Measurements from ENCODE around the gene TMEM81. TPM values are rescaled to one million over a fixed set of nuclear protein-coding genes. Genes with fewer than 3 reads are reported as not detected.
A peak's percentile ranks its signal among the peaks of the same experiment; 100 is the strongest.

TMEM81 gene
- polyA plus RNA-seq, 3 donors = 0.17 to 1.5 (median 0.36) TPM

DNA sequence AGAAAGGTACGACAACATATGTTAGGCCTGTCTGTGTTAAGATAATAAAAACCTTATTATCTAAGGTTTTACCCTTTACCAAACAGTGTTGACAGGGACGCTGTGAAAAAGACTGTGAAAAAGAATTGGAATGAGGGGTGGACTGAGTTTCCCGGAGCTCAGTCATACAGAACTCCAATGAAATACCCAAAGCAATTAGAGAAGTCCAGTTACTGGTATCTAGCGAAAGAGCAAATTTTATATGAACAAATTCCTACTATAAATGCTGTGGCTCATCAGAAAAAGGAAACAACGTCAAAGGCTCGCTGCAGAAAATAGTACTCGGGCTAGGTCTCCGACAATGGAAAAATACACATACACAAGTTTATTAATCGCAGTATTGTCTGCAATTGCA is 38.2 kb upstream of the TMEM81 start:
- Mint-ChIP-seq H3K36me3 (peaks cover 6 to 13% of the 10 kb centered on the region in 2 donors), H3K27me3 (ENCODE audit: low read depth in 3 of 3) (peaks cover 0 to 2% (median 0%) of the 10 kb centered on the region in 3 donors), H3K4me3 (peak overlapping the region; percentile 98 to 100), H3K9me3 (peaks cover 0 to 6% (median 0%) of the 10 kb centered on the region in 7 donors), H3K27ac (peak overlapping the region; percentile 98 to 100 (median 100)), H3K4me1 (peaks cover 41% of the 10 kb centered on the region)
- WGBS (ENCODE audit: insufficient coverage) = 6% methylated on average over 6 of the region's 9 CpGs
- H3K27ac ChIP-seq (ENCODE audit: low read depth in 1 of 2, low read length in 2 of 2) = peak overlapping the region; percentile 81 to 97
- TF ChIP-seq, protein P1, sequence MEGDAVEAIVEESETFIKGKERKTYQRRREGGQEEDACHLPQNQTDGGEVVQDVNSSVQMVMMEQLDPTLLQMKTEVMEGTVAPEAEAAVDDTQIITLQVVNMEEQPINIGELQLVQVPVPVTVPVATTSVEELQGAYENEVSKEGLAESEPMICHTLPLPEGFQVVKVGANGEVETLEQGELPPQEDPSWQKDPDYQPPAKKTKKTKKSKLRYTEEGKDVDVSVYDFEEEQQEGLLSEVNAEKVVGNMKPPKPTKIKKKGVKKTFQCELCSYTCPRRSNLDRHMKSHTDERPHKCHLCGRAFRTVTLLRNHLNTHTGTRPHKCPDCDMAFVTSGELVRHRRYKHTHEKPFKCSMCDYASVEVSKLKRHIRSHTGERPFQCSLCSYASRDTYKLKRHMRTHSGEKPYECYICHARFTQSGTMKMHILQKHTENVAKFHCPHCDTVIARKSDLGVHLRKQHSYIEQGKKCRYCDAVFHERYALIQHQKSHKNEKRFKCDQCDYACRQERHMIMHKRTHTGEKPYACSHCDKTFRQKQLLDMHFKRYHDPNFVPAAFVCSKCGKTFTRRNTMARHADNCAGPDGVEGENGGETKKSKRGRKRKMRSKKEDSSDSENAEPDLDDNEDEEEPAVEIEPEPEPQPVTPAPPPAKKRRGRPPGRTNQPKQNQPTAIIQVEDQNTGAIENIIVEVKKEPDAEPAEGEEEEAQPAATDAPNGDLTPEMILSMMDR (IDR thresholded peaks at IDR 0.05) = peak; percentile 20
- peaks cover 39% of the 10 kb centered on the region for H3K79me2 ChIP-seq (ENCODE audit: insufficient read depth, low read length)
- H2AFZ ChIP-seq (ENCODE audit: insufficient read depth, low read depth, low read length, poor library complexity, severe bottlenecking) = peak overlapping the region; percentile 99
- H3K9me3 ChIP-seq (replicated peaks in 1 of 2; ENCODE audit: control insufficient read depth in 1 of 2, insufficient read depth in 1 of 2, low read length in 2 of 2) = no peaks in the 10 kb centered on the region
- peaks cover 3 to 15% of the 10 kb centered on the region in 2 donors for H3K36me3 ChIP-seq (replicated peaks in 1 of 2; ENCODE audit: control insufficient read depth in 1 of 2, insufficient read depth in 2 of 2, low read length in 2 of 2)
- peaks cover 25 to 29% of the 10 kb centered on the region in 2 donors for H3K4me1 ChIP-seq (ENCODE audit: control insufficient read depth in 1 of 2, insufficient read depth in 2 of 2, low read length in 2 of 2)
- peaks cover 17% of the 10 kb centered on the region for H4K20me1 ChIP-seq (ENCODE audit: insufficient read depth, low read length)
- intact Hi-C loops (cut with micrococcal nuclease) = loop anchor here (5.0 to 10.0 kb wide), 4 partner anchors 90 to 630 kb away; partner anchors contain the start of genes DSTYK (in 2 of the 2) and NUCKS1 (in 1 of the 2)
- no peaks in the 10 kb centered on the region for H3K27me3 ChIP-seq (ENCODE audit: control insufficient read depth in 2 of 2, insufficient read depth in 2 of 2, low read length in 2 of 2)
- peak overlapping the region; percentile 92 for H3K4me2 ChIP-seq (replicated peaks; ENCODE audit: extremely low read depth, low read length, poor library complexity, severe bottlenecking)
- no peak for DNase-seq
- peak overlapping the region; percentile 97 to 99 (median 99) for H3K4me3 ChIP-seq (replicated peaks in 1 of 3; ENCODE audit: low read depth in 2 of 3, low read length in 3 of 3)
- H3K9ac ChIP-seq (ENCODE audit: insufficient read depth, low read length, poor library complexity, severe bottlenecking) = peak overlapping the region; percentile 85

DNA sequence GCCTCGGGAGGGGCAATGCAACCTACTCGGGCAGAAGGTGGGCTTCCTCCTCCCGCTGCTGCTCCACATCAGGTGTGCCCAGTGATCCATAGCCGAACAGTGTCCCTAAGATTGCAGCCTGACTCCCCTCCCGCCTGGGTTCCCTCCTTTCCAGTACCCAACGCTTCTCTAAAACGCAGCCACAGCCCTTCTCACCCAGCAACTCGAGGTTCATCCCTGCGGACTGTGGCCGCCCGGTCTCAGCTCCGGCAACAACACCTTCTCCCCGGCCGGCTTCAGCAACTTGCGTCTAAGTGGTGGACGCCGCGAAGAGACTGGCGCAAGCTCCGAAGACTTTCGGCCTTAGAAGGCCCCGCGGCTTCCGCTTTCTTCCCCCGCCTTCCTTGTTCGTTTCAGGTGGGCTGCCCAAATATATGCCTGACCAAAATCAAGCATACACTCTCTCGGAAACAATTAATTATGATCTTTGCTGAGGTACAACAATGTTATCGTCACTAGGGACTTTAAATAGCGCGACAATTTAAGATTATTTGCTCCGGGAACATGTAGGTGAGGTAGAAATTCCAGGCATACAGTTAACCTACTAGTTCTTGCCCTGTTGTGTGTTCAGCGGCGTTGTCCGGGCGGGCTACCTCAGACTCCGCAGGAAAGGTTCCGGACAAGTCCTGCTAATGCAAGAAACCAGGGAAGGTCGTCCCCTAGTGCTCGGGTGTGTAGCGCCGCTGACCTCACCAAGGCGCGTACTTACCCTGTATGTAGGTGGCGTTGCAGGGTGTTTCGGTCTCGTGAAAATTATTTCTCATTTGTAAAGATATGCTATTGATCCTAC is 37.6 kb upstream of the TMEM81 start, which contains the start of gene RBBP5:
Gene RBBP5 (minus strand): TSS at position 319 of the 829 bp plus-strand sequence. CDS start 105 bp downstream, at position 214.
- no peaks in the 10 kb centered on the region for H3K9me3 ChIP-seq (replicated peaks in 1 of 2; ENCODE audit: control insufficient read depth in 1 of 2, insufficient read depth in 1 of 2, low read length in 2 of 2)
- peak within 1 kb of the TSS; percentile 98 to 100 for H3K4me3 Mint-ChIP-seq
- WGBS (ENCODE audit: insufficient coverage) = under 1% methylated on average over 34 of the region's 46 CpGs
- peak within 1 kb of the TSS; percentile 85 for H3K9ac ChIP-seq (ENCODE audit: insufficient read depth, low read length, poor library complexity, severe bottlenecking)
- peaks cover 0 to 6% (median 0%) of the 10 kb centered on the region in 7 donors for H3K9me3 Mint-ChIP-seq
- intact Hi-C loops (cut with micrococcal nuclease) = loop anchor here (5.0 to 10.0 kb wide), 4 partner anchors 90 to 630 kb away; partner anchors contain the start of genes DSTYK (in 2 of the 2) and NUCKS1 (in 1 of the 2)
- peaks cover 40% of the 10 kb centered on the region for H3K79me2 ChIP-seq (ENCODE audit: insufficient read depth, low read length)
- H4K20me1 ChIP-seq (ENCODE audit: insufficient read depth, low read length) = peaks cover 17% of the 10 kb centered on the region
- H3K27ac Mint-ChIP-seq = peak within 1 kb of the TSS; percentile 98 to 100 (median 100)
- peak within 1 kb of the TSS; percentile 99 for H2AFZ ChIP-seq (ENCODE audit: insufficient read depth, low read depth, low read length, poor library complexity, severe bottlenecking)
- peaks cover 7 to 16% of the 10 kb centered on the region in 2 donors for H3K36me3 ChIP-seq (replicated peaks in 1 of 2; ENCODE audit: control insufficient read depth in 1 of 2, insufficient read depth in 2 of 2, low read length in 2 of 2)
- H3K27ac ChIP-seq (ENCODE audit: low read depth in 1 of 2, low read length in 2 of 2) = peak within 1 kb of the TSS; percentile 81 to 97
- H3K27me3 Mint-ChIP-seq (ENCODE audit: low read depth in 3 of 3) = peaks cover 0 to 2% (median 0%) of the 10 kb centered on the region in 3 donors
- peaks cover 40% of the 10 kb centered on the region for H3K4me1 Mint-ChIP-seq
- no peaks in the 10 kb centered on the region for H3K27me3 ChIP-seq (ENCODE audit: control insufficient read depth in 2 of 2, insufficient read depth in 2 of 2, low read length in 2 of 2)
- peak within 1 kb of the TSS; percentile 97 to 99 (median 99) for H3K4me3 ChIP-seq (replicated peaks in 1 of 3; ENCODE audit: low read depth in 2 of 3, low read length in 3 of 3)
- H3K4me2 ChIP-seq (replicated peaks; ENCODE audit: extremely low read depth, low read length, poor library complexity, severe bottlenecking) = peak within 1 kb of the TSS; percentile 92
- TF ChIP-seq, protein P1 (IDR thresholded peaks at IDR 0.05) = peak; percentile 65
- DNase-seq = peak; percentile 93 to 98 (median 98)
- H3K4me1 ChIP-seq (ENCODE audit: control insufficient read depth in 1 of 2, insufficient read depth in 2 of 2, low read length in 2 of 2) = peaks cover 25% of the 10 kb centered on the region in 2 donors
- H3K36me3 Mint-ChIP-seq = peaks cover 7 to 15% of the 10 kb centered on the region in 2 donors

Measured in CD14-positive monocyte (primary cell).